ENCODE data around the gene NDEL1. TPM values are rescaled to one million over a fixed set of nuclear protein-coding genes. Genes with fewer than 3 reads are reported as not detected.

NDEL1 gene
- total RNA-seq, 1 experiment from 2014 or later: 38.4 TPM

- no peaks in the 10 kb centered on the region for H3K27me3 Mint-ChIP-seq (ENCODE audit: low read depth)
- no peaks in the 10 kb centered on the region for H4K20me1 ChIP-seq (ENCODE audit: control insufficient read depth, insufficient read depth, insufficient read length)
- no peak overlapping the region for H3K27ac ChIP-seq (ENCODE audit: insufficient read length, low read depth, low read length)
- DNase-seq: no peak
- no peak overlapping the region for H3K4me3 Mint-ChIP-seq
- H3K4ac ChIP-seq (ENCODE audit: low read depth, low read length): no peak overlapping the region
- no peak overlapping the region for H3K14ac ChIP-seq (ENCODE audit: insufficient read depth, low read length)
- no peak overlapping the region for H2AFZ ChIP-seq (ENCODE audit: low read length)
- no peaks in the 10 kb centered on the region for H3K9me3 Mint-ChIP-seq
- peaks cover 5 to 8% of the 10 kb centered on the region in 2 experiments; a peak in 3 of 4 replicates for H3K4me1 Mint-ChIP-seq
- no CpG with 5 or more reads among the region's 8 CpGs for WGBS (ENCODE audit: extremely low coverage, insufficient read length, low lambda C conversion rate)
- H2AK5ac ChIP-seq (ENCODE audit: insufficient read length, low read length): no peak overlapping the region
- no peaks in the 10 kb centered on the region for H3K79me1 ChIP-seq (ENCODE audit: insufficient read depth, low read depth, low read length, poor library complexity, severe bottlenecking)
- H2BK12ac ChIP-seq (ENCODE audit: insufficient read length, low read depth, low read length): no peak overlapping the region
- H3K23me2 ChIP-seq (ENCODE audit: insufficient read length, low read depth, low read length, poor library complexity, severe bottlenecking): no peaks in the 10 kb centered on the region
- H3K4me1 ChIP-seq (ENCODE audit: insufficient read depth, low read length): no peaks in the 10 kb centered on the region
- no peak overlapping the region for H2BK20ac ChIP-seq (ENCODE audit: low read depth, low read length, poor library complexity, severe bottlenecking)
- no peak overlapping the region for H4K8ac ChIP-seq (replicated peaks; ENCODE audit: insufficient read length, low read depth, low read length)
- H3K36me3 Mint-ChIP-seq (ENCODE audit: insufficient read depth in 1 of 3, low read depth in 3 of 3): peaks cover 2 to 44% (median 27%) of the 10 kb centered on the region in 3 experiments; a peak in 6 of 7 replicates
- TF ChIP-seq CTCF (conservative IDR thresholded peaks at IDR 0.05): no peak
- H4K91ac ChIP-seq (ENCODE audit: insufficient read length, low read depth, low read length): no peak overlapping the region
- no peak overlapping the region for H2BK15ac ChIP-seq (ENCODE audit: low read depth, low read length)
- H3K27ac Mint-ChIP-seq: peak overlapping the region in 2 of 3 experiments; percentile 31 to 37; a peak in 4 of 7 replicates
- no peak overlapping the region for H3K56ac ChIP-seq (ENCODE audit: insufficient read length, low read depth, low read length)
- H3K79me2 ChIP-seq (ENCODE audit: insufficient read depth, low read length): no peaks in the 10 kb centered on the region
- H3K4me2 ChIP-seq (ENCODE audit: insufficient read depth, insufficient read length, low read length): no peak overlapping the region
- no peak overlapping the region for H3T11ph ChIP-seq (ENCODE audit: low read length)
- H2BK120ac ChIP-seq (ENCODE audit: low read depth, low read length, poor library complexity, severe bottlenecking): no peak overlapping the region
- no peak overlapping the region for H4K5ac ChIP-seq (ENCODE audit: insufficient read length, low read depth, low read length)
- H3K9me3 ChIP-seq (ENCODE audit: control insufficient read depth, low read depth, low read length): no peaks in the 10 kb centered on the region
- H3K27me3 ChIP-seq (ENCODE audit: insufficient read depth, low read length): no peaks in the 10 kb centered on the region
- no peak overlapping the region for H3K9ac ChIP-seq (ENCODE audit: extremely low read depth, insufficient read length, low read length)
- no peak overlapping the region for H3K23ac ChIP-seq (ENCODE audit: insufficient read length, low read depth, low read length)
- no peak overlapping the region for H3K18ac ChIP-seq (ENCODE audit: insufficient read length, low read depth, low read length)
- no peak overlapping the region for H2BK5ac ChIP-seq (ENCODE audit: insufficient read length, low read length)
These were observed 29.7 kb downstream of the NDEL1 start for GRCh38 chr17:8465356-8465755.

Data from H9 (cell line).